Epithelial cell of proximal tubule (primary cell): ENCODE measurements around the gene CITED1. TPM values are rescaled to one million over a fixed set of nuclear protein-coding genes. Genes with fewer than 3 reads are reported as not detected.
A peak's percentile ranks its signal among the peaks of the same experiment; 100 is the strongest.

ENCODE experiments used
- DNase-seq: peaks from one replicate; pipeline ENCODE4 v3.0.0-alpha.2; 2011; ENCODE audit warnings: low read depth
- H3K4me3 ChIP-seq: 2 replicates; pipeline ENCODE4 v1.5.1; 2011; ENCODE audit warnings: low read depth, mild to moderate bottlenecking, low read length
- CTCF ChIP-seq: conservative IDR thresholded peaks from 2 replicates; pipeline ENCODE4 v1.5.1; 2012; ENCODE audit warnings: low read depth, mild to moderate bottlenecking, low read length
- total RNA-seq: library from RNA; depleted of rRNA; stranded (reverse); fragments of >200 nt; gene quantifications from 2 replicates; pipeline ENCODE4 v1.2.3, GENCODE V29; 2015

Gene CITED1
- total RNA-seq, 1 donor from 2014 or later, result not detected

GRCh38 chrX:72282302-72282701, 23.4 kb downstream of the CITED1 start:
- no peak for DNase-seq
- H3K4me3 ChIP-seq, result no peak overlapping the region
- TF ChIP-seq CTCF, result no peak

DNA sequence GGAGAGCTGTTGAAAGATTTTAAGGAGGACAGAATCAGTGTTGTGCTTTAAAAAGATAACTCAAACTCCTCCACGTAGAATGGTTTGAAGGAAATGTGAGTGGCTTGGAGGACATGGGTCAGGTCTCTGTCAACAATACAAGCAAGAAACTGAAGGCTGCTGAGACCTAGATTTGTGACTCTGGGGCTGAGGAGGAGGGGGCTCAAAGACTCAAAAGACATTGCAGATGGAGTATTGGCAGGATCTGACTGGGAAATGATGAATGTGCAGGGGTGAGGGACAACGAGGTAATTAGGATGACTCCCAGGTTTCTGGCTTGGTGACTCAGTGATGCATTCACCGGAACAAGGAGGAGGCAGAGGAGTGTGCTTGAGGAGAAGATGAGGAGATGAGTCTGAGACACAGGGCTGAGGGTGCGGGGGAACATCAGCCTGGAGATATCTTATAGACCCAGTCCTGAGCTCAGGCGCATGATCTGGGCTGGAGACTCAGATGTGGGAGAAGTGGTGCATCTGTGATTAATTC, 25.3 kb downstream of the CITED1 start:
- no peak overlapping the region for H3K4me3 ChIP-seq
- no peak for DNase-seq
- TF ChIP-seq CTCF, result no peak

GRCh38 chrX:72276478-72276953, 29.2 kb downstream of the CITED1 start:
- H3K4me3 ChIP-seq, result peak overlapping the region; percentile 84
- no peak for DNase-seq
- TF ChIP-seq CTCF, result no peak

DNA sequence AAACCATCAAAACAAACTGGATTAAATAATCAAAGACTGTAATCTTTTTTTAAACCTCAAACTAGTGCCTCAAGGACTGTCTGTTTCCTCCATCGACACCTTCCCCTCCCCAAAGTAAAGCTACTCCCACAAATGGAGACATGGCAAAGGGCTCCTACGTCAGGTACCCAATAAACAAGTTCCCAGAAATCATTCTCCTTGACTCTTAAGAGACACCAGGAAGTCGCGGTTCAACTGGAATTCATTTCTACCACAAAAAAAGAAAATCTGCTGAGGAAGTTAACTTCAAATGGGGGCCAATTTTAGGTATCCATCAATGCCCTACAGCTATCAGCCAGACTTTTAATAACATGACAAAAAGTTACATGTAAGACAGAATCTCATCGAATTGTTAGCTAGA, 31.2 kb downstream of the CITED1 start:
- no peak for TF ChIP-seq CTCF
- H3K4me3 ChIP-seq, result peak overlapping the region; percentile 18
- DNase-seq, result no peak

GRCh38 chrX:72273718-72274117, 32.0 kb downstream of the CITED1 start:
- TF ChIP-seq CTCF, result no peak
- no peak overlapping the region for H3K4me3 ChIP-seq
- DNase-seq, result no peak

DNA sequence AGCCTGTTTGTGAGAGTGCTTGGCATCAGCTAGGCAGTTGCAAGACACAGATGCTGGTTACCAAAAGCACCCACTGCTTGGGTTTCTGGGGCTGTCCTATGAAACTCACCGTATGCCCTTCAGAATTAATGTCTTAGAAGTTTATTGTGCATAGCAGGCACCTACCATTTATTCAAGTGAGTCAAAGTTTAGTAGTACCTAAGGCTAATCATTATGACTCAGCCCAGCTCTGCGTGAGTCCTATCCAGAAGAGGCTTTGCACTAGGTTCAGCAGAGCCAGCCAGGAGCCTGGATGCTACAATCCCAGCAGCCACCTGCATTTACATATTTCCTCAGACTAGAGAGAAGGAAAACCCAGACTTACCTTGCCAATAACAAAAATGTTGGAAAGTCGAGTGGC, 32.8 kb downstream of the CITED1 start:
- no peak for DNase-seq
- no peak overlapping the region for H3K4me3 ChIP-seq
- no peak for TF ChIP-seq CTCF

DNA sequence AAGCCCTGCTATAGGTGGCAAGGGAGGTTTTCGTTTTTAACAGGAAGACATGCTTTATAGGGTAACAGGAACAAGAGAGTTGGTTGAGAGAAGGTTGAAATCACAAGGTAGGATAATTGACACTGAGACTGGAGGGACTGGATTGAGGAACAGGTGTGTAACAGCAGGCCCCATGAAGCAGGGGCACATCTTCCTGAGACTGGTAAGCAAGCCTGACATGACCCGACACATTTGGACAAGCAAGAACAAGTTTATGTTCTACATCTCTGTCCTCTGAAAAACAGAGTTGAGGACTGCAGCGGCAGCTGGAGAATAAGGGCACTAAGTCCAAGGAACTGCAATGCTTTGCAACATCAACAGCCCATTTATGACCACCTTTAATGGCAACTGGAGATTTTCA, 33.9 kb downstream of the CITED1 start:
- DNase-seq, result no peak
- no peak overlapping the region for H3K4me3 ChIP-seq
- TF ChIP-seq CTCF, result no peak
